Right lobe of liver (tissue), 4 donors: ENCODE measurements around the gene MAP3K5.

Source experiments
- POLR2A ChIP-seq: fragments of 450-650 bp; IDR thresholded peaks from one replicate; pipeline ENCODE4 v1.6.1; 2017; ENCODE audit warnings: antibody characterized with exemption, mild to moderate bottlenecking
- TF ChIP-seq, protein P1 (sequence below), 4 donors: fragments of 200-600 bp in 3 of 4; fragments of 450-650 bp in 1 of 4; IDR thresholded peaks; one replicate each; pipeline versions ENCODE4 v1.5.1 to v1.8.0; 2016 to 2022; ENCODE audit warnings: antibody characterized with exemption in 4 of 4, mild to moderate bottlenecking in 2 of 4
- donor health status: DM: no; HTN: no; CAD: no.
- donor health status: DM: no; HTN: no; CAD: no.
- donor health status: DM: no; HTN: yes; CAD: no.

DNA sequence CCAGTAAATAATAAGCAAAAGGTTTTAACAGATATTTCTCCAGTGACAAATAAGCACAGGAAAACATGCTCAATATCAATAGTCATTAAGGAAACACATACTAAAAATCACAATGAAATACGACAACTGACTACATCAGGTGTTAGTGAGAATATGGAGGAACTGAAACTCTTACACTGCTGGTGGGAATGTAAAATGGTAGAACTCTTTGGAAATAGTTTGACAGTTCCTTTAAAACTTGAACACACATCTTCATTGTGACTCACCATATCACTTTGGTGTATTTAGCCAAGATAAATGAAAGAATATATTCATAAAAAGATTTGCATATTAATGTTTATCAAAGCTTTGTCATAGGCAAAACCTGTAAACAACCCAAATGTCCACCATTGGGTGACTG, 11.3 kb upstream of the MAP3K5 start:
- TF ChIP-seq, protein P1, sequence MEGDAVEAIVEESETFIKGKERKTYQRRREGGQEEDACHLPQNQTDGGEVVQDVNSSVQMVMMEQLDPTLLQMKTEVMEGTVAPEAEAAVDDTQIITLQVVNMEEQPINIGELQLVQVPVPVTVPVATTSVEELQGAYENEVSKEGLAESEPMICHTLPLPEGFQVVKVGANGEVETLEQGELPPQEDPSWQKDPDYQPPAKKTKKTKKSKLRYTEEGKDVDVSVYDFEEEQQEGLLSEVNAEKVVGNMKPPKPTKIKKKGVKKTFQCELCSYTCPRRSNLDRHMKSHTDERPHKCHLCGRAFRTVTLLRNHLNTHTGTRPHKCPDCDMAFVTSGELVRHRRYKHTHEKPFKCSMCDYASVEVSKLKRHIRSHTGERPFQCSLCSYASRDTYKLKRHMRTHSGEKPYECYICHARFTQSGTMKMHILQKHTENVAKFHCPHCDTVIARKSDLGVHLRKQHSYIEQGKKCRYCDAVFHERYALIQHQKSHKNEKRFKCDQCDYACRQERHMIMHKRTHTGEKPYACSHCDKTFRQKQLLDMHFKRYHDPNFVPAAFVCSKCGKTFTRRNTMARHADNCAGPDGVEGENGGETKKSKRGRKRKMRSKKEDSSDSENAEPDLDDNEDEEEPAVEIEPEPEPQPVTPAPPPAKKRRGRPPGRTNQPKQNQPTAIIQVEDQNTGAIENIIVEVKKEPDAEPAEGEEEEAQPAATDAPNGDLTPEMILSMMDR (IDR thresholded peaks at IDR 0.05), result no peak
- TF ChIP-seq POLR2A, result no peak
